Coronary artery (tissue), 2 donors: ENCODE results near the gene VIM.
A peak's percentile ranks its signal among the peaks of the same experiment; 100 is the strongest.

Source experiments
- DNase-seq: peaks from one replicate; pipeline ENCODE4 v3.0.0-alpha.2; 2017; ENCODE audit warnings: low spot score
- H3K27ac ChIP-seq, 2 donors: fragments of 200-600 bp; sonication (generic); one replicate each; pipeline ENCODE4 v1.5.1; 2016 to 2019
- H3K4me3 ChIP-seq: fragments of 200-600 bp; sonication (generic); 2 replicates; pipeline ENCODE4 v1.5.1; 2016; ENCODE audit warnings: mild to moderate bottlenecking, moderate library complexity
- CTCF ChIP-seq: fragments of 200-600 bp; sonication (generic); IDR thresholded peaks from one replicate; pipeline ENCODE4 v1.5.1; 2019; ENCODE audit warnings: antibody characterized with exemption

VIM gene

GRCh38 chr10:17220652-17221100 is 7.4 kb upstream of the VIM start:
- DNase-seq: no peak
- H3K27ac ChIP-seq: peak overlapping the region; percentile 28 to 66
- no peak for TF ChIP-seq CTCF

DNA sequence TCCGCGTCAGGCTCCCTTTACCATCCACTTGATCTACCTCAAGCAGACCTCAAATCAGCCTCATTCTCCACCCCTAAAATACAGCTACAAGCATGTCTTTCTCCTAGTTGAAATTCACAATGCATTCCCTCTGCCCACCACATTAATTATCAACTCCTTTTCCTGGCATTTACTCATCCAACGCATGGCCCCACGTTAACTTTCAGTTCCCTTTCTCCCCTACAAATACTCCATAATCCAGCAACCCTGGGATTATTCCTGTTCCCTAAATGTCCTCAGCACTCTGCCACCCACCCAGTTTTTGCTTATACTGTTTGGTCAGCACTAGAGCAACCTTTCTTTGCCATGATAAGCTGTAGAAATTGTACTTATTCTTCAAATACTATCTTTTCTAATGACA is 5.7 kb upstream of the VIM start:
- Histone ChIP-seq H3K4me3 (no peak overlapping the region), H3K27ac (no peak overlapping the region)
- no peak for DNase-seq
- TF ChIP-seq CTCF: no peak

More at GRCh38 chr10:17220652-17221100, 7.4 kb upstream of the VIM start:
- H3K4me3 ChIP-seq: no peak overlapping the region

DNA sequence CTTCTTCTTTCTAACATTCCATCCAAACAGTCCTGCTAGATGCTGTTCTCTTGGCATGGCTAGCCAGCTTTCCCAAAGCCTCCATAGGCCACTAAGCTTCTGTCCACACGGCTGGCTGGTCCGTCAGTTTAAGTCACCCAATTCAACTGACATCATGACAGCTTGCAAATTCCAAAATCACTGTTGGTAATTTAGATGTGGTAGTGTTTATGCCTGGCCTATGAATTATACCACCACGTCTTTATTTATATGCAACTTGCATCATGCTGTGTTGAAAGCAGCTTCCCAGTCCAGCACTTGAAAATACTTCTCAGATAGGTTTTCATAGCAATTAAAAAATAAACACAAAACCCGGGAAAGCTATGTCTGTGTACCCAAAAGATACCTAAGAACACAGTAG is 2.2 kb upstream of the VIM start:
- no peak for TF ChIP-seq CTCF

DNA sequence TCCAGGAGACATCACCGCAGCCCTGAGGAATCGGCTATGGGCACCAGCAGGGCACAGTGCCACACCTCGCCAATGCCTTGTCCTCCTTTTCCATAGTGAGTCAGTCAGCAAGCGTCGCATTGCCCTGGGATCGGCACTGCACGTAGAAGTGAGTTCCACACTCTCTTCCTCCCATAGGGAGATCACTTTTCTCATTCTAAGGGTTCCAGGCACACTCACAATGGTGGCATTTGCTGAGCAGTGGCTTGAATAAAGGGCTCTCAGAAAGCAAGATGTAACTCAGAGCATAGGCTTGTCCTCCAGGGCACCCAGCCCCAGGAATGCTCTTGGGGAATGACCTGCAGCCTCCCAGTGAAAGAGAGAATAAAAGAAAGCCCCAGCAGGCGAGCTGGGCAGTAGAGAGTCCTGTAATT is 1.1 kb upstream of the VIM start:
- DNase-seq: no peak
- Histone ChIP-seq H3K27ac (peak overlapping the region; percentile 99 to 100), H3K4me3 (peak overlapping the region; percentile 100)
- no peak for TF ChIP-seq CTCF

More for the DNA sequence above, 2.2 kb upstream of the VIM start:
- no peak overlapping the region for H3K4me3 ChIP-seq
- no peak for DNase-seq
- peak overlapping the region in 1 of 2 donors; percentile 100 for H3K27ac ChIP-seq

DNA sequence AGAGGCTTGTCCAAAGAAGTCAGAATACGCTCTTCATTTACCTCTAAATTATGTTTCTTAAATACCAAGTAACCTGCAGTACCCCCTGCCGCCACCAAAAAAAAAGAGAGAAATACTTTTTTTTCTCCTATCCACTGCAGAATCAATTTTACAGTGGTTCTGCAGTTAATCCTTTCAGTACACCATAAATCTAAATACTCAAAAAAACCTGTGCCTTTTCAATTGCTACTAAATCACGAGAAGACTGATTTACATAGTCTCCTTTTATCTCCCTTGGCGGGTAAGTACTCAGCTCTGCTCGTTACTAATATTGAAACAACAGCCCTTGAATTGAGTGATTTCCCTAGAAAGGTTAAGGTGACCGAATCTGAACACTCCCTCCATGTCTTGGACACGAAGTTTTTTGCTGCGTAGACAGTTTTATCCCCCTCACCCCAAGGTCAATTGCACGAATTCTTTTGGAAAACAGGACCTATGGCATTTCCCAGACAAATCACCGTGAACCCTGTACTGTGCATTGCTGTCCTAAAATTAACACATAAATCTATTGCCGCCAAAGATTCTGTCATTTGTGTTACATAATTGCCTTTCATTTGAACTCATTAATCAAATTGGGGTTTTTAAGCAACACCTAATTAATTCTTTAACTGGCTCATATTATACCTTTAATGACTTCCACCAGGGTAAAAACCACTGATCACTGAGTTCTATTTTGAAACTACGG is 512 bp upstream of the VIM start:
- H3K27ac ChIP-seq: peak overlapping the region; percentile 99 to 100
- peak; percentile 56 for TF ChIP-seq CTCF
- peak overlapping the region; percentile 100 for H3K4me3 ChIP-seq
- DNase-seq: no peak

- peak; percentile 97 for DNase-seq
- Histone ChIP-seq H3K27ac (peak overlapping the region; percentile 99 to 100), H3K4me3 (peak overlapping the region; percentile 100)
- no peak for TF ChIP-seq CTCF
These were observed 1.1 kb downstream of the VIM start for GRCh38 chr10:17229016-17229716.

GRCh38 chr10:17229717-17229966 is 1.6 kb downstream of the VIM start:
- Histone ChIP-seq H3K27ac (peak overlapping the region; percentile 99 to 100), H3K4me3 (peak overlapping the region; percentile 100)
- DNase-seq: no peak
- no peak for TF ChIP-seq CTCF
